GM23338 (cell line): ENCODE results near the gene DPYD. TPM values are rescaled to one million over a fixed set of nuclear protein-coding genes. Genes with fewer than 3 reads are reported as not detected.

Source experiments
- ATAC-seq: fragments of 200-7000 bp; cut with Tn5 transposase; 3 replicates; pipeline ENCODE4 v1.9.1; 2020
- DNase-seq: peaks from one replicate; pipeline ENCODE4 v3.0.0-alpha.2; 2015; ENCODE audit warnings: low spot score
- H2AFZ ChIP-seq: fragments of 200-600 bp; sonication (generic); 2 replicates; pipeline ENCODE4 v1.8.0; 2016; ENCODE audit warnings: antibody characterized with exemption, mild to moderate bottlenecking, moderate library complexity
- H3F3A ChIP-seq: fragments of 200-600 bp; sonication (generic); replicated peaks from 2 replicates; pipeline ENCODE4 v1.8.0; 2017; ENCODE audit warnings: antibody characterized with exemption, mixed run types, low read depth
- H3K27ac ChIP-seq: fragments of 200-600 bp; sonication (generic); 2 replicates; pipeline ENCODE4 v1.6.1; 2016; ENCODE audit warnings: low read depth
- H3K27me3 ChIP-seq: fragments of 200-600 bp; sonication (generic); 2 replicates; pipeline ENCODE4 v1.8.0; 2016; ENCODE audit warnings: mild to moderate bottlenecking, mixed run types, moderate library complexity; ENCODE audit not compliant: insufficient read depth
- H3K36me3 ChIP-seq: fragments of 200-600 bp; sonication (generic); 2 replicates; pipeline ENCODE4 v1.8.0; 2016; ENCODE audit warnings: mild to moderate bottlenecking; ENCODE audit not compliant: insufficient read depth
- H3K4me1 ChIP-seq: fragments of 200-600 bp; sonication (generic); 2 replicates; pipeline ENCODE4 v1.8.0; 2016; ENCODE audit warnings: mild to moderate bottlenecking, moderate library complexity; ENCODE audit not compliant: insufficient read depth
- H3K4me2 ChIP-seq: fragments of 200-600 bp; sonication (generic); 2 replicates; pipeline ENCODE4 v1.7.1; 2017; ENCODE audit warnings: mixed run types
- H3K4me3 ChIP-seq: fragments of 200-600 bp; sonication (generic); 2 replicates; pipeline ENCODE4 v1.6.1; 2016; ENCODE audit warnings: mixed run types
- H3K79me2 ChIP-seq: fragments of 200-600 bp; sonication (generic); replicated peaks from 2 replicates; pipeline ENCODE4 v1.8.0; 2017; ENCODE audit warnings: mild to moderate bottlenecking; ENCODE audit not compliant: insufficient read depth
- H3K9me2 ChIP-seq: fragments of 200-600 bp; sonication (generic); 2 replicates; pipeline ENCODE4 v1.8.0; 2017; ENCODE audit not compliant: insufficient read depth
- H4K20me1 ChIP-seq: fragments of 200-600 bp; sonication (generic); replicated peaks from 2 replicates; pipeline ENCODE4 v1.8.0; 2017; ENCODE audit warnings: mild to moderate bottlenecking; ENCODE audit not compliant: insufficient read depth
- H3K27ac Mint-ChIP-seq: 2 replicates; pipeline ENCODE4 v1.8.0; 2020; ENCODE audit warnings: inconsistent platforms, mild to moderate bottlenecking, moderate library complexity, mixed read lengths
- H3K27me3 Mint-ChIP-seq: 3 replicates; pipeline ENCODE4 v1.8.0; 2022; ENCODE audit warnings: low read depth, mild to moderate bottlenecking, moderate library complexity, mixed read lengths, inconsistent platforms; ENCODE audit not compliant: insufficient read depth, poor library complexity
- H3K36me3 Mint-ChIP-seq: 3 replicates; pipeline ENCODE4 v1.8.0; 2021; ENCODE audit warnings: low read depth, mild to moderate bottlenecking, inconsistent platforms, moderate library complexity, mixed read lengths
- H3K4me1 Mint-ChIP-seq: 3 replicates; pipeline ENCODE4 v1.8.0; 2020; ENCODE audit warnings: mild to moderate bottlenecking, inconsistent platforms, mixed read lengths
- H3K4me3 Mint-ChIP-seq: 3 replicates; pipeline ENCODE4 v1.8.0; 2021; ENCODE audit warnings: moderate library complexity, mild to moderate bottlenecking, inconsistent platforms, mixed read lengths
- H3K9me3 Mint-ChIP-seq: 3 replicates; pipeline ENCODE4 v1.8.0; 2020; ENCODE audit warnings: moderate library complexity, mild to moderate bottlenecking, inconsistent platforms, mixed read lengths
- CREB1 ChIP-seq: fragments of 250-450 bp; sonication (Bioruptor Pico); IDR thresholded peaks from 2 replicates; pipeline ENCODE4 v1.5.0; 2020; ENCODE audit warnings: low read depth, mild to moderate bottlenecking, moderate library complexity
- CTCF ChIP-seq, 2 experiments: fragments of 200-600 bp in 1 of 2; sonication (generic) in 1 of 2; conservative IDR thresholded peaks; 2 replicates each; pipeline versions ENCODE4 v1.5.1 to v1.6.1; 2016 to 2017; ENCODE audit warnings: antibody characterized with exemption in 2 of 2, low read depth in 2 of 2, mild to moderate bottlenecking in 2 of 2, moderate library complexity in 1 of 2
- EZH2 ChIP-seq: fragments of 200-600 bp; sonication (generic); IDR thresholded peaks from one replicate; pipeline ENCODE4 v1.8.0; 2017; ENCODE audit warnings: antibody characterized with exemption, mild to moderate bottlenecking, low read depth; ENCODE audit not compliant: unreplicated experiment
- EZH2phosphoT487 ChIP-seq: fragments of 200-600 bp; sonication (generic); IDR thresholded peaks from one replicate; pipeline ENCODE4 v1.8.1; 2018; ENCODE audit warnings: antibody characterized with exemption; ENCODE audit not compliant: unreplicated experiment
- JUNB ChIP-seq: IDR thresholded peaks from one replicate; pipeline ENCODE4 v1.6.1; 2016; ENCODE audit warnings: antibody characterized with exemption; ENCODE audit not compliant: unreplicated experiment
- NANOG ChIP-seq: IDR thresholded peaks from 2 replicates; pipeline ENCODE4 v1.6.1; 2016; ENCODE audit warnings: antibody characterized with exemption, borderline replicate concordance
- POLR2AphosphoS5 ChIP-seq: IDR thresholded peaks from 2 replicates; pipeline ENCODE4 v1.6.1; 2016; ENCODE audit warnings: antibody characterized with exemption, low read depth
- STAT1 ChIP-seq: IDR thresholded peaks from one replicate; pipeline ENCODE4 v1.6.1; 2016; ENCODE audit warnings: antibody characterized with exemption; ENCODE audit not compliant: unreplicated experiment
- ZNF114 ChIP-seq: fragments of 250-450 bp; sonication (Bioruptor Pico); IDR thresholded peaks from 2 replicates; pipeline ENCODE4 v1.5.0; 2020; ENCODE audit warnings: mild to moderate bottlenecking, moderate library complexity
- ZNF331 ChIP-seq: fragments of 250-450 bp; sonication (Bioruptor Pico); IDR thresholded peaks from 2 replicates; pipeline ENCODE4 v1.5.0; 2020; ENCODE audit warnings: low read depth, mild to moderate bottlenecking, moderate library complexity
- polyA plus RNA-seq: library from polyadenylated mRNA; unstranded; fragments of >200 nt; fragmentation: Nextera tagmentation; extraction: Ambion mirVana; gene quantifications from 2 replicates; pipeline ENCODE4 v1.2.1, GENCODE V29; 2016
- total RNA-seq: library from RNA; depleted of rRNA; stranded (reverse); fragments of >200 nt; shearing (Covaris generic); gene quantifications from 2 replicates; pipeline ENCODE4 v1.2.3, GENCODE V29; 2014
- TF ChIP-seq, protein P1 (sequence below): fragments of 250-450 bp; sonication (Bioruptor Pico); IDR thresholded peaks from 2 replicates; pipeline ENCODE4 v1.5.0; 2020; ENCODE audit warnings: mild to moderate bottlenecking, moderate library complexity
- TF ChIP-seq, protein P2 (sequence below): IDR thresholded peaks from 2 replicates; pipeline ENCODE4 v1.6.1; 2016; ENCODE audit warnings: antibody characterized with exemption
- TF ChIP-seq, protein P3 (sequence below): IDR thresholded peaks from one replicate; pipeline ENCODE4 v1.6.1; 2018; ENCODE audit warnings: antibody characterized with exemption; ENCODE audit not compliant: unreplicated experiment

The DPYD gene
- total and polyA plus RNA-seq, 2 experiments from 2014 or later = 0.50 to 1.6 TPM

DNA sequence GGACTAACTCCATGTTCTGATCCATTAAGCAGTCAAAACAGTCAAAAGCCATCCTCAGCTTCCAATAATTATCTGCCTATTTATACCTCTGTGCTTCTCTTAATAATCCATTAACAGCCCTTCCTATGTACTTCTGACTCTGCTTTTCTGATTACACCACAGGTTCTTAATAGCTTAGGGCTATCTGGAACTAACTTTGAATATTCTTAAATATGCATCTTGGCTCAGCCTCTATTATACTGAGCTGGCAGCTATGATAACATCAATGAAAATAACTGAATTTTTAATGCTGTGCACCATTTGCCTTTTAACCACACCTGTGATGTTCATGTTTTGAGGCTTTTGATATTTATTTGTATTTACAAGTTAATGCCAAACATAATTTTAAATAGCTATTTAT is 175.9 kb downstream of the DPYD start:
- no peaks in the 10 kb centered on the region for H3K36me3 ChIP-seq
- no peak for DNase-seq
- Mint-ChIP-seq H3K4me3 (no peak overlapping the region), H3K36me3 (no peaks in the 10 kb centered on the region), H3K9me3 (no peaks in the 10 kb centered on the region; the same call in 2 of the 3 replicates), H3K27me3 (peaks cover 2% of the 10 kb centered on the region), H3K4me1 (peaks cover 17% of the 10 kb centered on the region), H3K27ac (no peak overlapping the region)
- no peak for ATAC-seq
- peaks cover 10% of the 10 kb centered on the region; the same call in 1 of the 2 replicates for H3K4me1 ChIP-seq
- no peak overlapping the region for H3K4me3 ChIP-seq
- no peak overlapping the region for H3K4me2 ChIP-seq
- no peaks in the 10 kb centered on the region for H3K27me3 ChIP-seq
- no peaks in the 10 kb centered on the region for H3K9me2 ChIP-seq
- TF ChIP-seq NANOG (no peak), POLR2AphosphoS5 (no peak), JUNB (no peak), EZH2phosphoT487 (no peak), STAT1 (no peak), CTCF (conservative IDR thresholded peaks at IDR 0.05; ENCODE audit: low read depth in 2 of 2) (no peak), ZNF331 (CRISPR knock-in tag) (no peak), CREB1 (no peak), EZH2 (no peak), ZNF114 (CRISPR knock-in tag) (no peak)
- TF ChIP-seq, protein P1, sequence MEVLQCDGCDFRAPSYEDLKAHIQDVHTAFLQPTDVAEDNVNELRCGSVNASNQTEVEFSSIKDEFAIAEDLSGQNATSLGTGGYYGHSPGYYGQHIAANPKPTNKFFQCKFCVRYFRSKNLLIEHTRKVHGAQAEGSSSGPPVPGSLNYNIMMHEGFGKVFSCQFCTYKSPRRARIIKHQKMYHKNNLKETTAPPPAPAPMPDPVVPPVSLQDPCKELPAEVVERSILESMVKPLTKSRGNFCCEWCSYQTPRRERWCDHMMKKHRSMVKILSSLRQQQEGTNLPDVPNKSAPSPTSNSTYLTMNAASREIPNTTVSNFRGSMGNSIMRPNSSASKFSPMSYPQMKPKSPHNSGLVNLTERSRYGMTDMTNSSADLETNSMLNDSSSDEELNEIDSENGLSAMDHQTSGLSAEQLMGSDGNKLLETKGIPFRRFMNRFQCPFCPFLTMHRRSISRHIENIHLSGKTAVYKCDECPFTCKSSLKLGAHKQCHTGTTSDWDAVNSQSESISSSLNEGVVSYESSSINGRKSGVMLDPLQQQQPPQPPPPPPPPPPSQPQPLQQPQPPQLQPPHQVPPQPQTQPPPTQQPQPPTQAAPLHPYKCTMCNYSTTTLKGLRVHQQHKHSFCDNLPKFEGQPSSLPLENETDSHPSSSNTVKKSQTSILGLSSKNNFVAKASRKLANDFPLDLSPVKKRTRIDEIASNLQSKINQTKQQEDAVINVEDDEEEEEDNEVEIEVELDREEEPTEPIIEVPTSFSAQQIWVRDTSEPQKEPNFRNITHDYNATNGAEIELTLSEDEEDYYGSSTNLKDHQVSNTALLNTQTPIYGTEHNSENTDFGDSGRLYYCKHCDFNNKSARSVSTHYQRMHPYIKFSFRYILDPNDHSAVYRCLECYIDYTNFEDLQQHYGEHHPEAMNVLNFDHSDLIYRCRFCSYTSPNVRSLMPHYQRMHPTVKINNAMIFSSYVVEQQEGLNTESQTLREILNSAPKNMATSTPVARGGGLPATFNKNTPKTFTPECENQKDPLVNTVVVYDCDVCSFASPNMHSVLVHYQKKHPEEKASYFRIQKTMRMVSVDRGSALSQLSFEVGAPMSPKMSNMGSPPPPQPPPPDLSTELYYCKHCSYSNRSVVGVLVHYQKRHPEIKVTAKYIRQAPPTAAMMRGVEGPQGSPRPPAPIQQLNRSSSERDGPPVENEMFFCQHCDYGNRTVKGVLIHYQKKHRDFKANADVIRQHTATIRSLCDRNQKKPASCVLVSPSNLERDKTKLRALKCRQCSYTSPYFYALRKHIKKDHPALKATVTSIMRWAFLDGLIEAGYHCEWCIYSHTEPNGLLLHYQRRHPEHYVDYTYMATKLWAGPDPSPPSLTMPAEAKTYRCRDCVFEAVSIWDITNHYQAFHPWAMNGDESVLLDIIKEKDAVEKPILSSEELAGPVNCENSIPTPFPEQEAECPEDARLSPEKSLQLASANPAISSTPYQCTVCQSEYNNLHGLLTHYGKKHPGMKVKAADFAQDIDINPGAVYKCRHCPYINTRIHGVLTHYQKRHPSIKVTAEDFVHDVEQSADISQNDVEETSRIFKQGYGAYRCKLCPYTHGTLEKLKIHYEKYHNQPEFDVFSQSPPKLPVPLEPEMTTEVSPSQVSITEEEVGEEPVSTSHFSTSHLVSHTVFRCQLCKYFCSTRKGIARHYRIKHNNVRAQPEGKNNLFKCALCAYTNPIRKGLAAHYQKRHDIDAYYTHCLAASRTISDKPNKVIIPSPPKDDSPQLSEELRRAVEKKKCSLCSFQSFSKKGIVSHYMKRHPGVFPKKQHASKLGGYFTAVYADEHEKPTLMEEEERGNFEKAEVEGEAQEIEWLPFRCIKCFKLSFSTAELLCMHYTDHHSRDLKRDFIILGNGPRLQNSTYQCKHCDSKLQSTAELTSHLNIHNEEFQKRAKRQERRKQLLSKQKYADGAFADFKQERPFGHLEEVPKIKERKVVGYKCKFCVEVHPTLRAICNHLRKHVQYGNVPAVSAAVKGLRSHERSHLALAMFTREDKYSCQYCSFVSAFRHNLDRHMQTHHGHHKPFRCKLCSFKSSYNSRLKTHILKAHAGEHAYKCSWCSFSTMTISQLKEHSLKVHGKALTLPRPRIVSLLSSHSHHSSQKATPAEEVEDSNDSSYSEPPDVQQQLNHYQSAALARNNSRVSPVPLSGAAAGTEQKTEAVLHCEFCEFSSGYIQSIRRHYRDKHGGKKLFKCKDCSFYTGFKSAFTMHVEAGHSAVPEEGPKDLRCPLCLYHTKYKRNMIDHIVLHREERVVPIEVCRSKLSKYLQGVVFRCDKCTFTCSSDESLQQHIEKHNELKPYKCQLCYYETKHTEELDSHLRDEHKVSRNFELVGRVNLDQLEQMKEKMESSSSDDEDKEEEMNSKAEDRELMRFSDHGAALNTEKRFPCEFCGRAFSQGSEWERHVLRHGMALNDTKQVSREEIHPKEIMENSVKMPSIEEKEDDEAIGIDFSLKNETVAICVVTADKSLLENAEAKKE (CRISPR knock-in tag) = no peak
- TF ChIP-seq, protein P2, sequence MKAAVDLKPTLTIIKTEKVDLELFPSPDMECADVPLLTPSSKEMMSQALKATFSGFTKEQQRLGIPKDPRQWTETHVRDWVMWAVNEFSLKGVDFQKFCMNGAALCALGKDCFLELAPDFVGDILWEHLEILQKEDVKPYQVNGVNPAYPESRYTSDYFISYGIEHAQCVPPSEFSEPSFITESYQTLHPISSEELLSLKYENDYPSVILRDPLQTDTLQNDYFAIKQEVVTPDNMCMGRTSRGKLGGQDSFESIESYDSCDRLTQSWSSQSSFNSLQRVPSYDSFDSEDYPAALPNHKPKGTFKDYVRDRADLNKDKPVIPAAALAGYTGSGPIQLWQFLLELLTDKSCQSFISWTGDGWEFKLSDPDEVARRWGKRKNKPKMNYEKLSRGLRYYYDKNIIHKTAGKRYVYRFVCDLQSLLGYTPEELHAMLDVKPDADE = no peak
- TF ChIP-seq, protein P3, sequence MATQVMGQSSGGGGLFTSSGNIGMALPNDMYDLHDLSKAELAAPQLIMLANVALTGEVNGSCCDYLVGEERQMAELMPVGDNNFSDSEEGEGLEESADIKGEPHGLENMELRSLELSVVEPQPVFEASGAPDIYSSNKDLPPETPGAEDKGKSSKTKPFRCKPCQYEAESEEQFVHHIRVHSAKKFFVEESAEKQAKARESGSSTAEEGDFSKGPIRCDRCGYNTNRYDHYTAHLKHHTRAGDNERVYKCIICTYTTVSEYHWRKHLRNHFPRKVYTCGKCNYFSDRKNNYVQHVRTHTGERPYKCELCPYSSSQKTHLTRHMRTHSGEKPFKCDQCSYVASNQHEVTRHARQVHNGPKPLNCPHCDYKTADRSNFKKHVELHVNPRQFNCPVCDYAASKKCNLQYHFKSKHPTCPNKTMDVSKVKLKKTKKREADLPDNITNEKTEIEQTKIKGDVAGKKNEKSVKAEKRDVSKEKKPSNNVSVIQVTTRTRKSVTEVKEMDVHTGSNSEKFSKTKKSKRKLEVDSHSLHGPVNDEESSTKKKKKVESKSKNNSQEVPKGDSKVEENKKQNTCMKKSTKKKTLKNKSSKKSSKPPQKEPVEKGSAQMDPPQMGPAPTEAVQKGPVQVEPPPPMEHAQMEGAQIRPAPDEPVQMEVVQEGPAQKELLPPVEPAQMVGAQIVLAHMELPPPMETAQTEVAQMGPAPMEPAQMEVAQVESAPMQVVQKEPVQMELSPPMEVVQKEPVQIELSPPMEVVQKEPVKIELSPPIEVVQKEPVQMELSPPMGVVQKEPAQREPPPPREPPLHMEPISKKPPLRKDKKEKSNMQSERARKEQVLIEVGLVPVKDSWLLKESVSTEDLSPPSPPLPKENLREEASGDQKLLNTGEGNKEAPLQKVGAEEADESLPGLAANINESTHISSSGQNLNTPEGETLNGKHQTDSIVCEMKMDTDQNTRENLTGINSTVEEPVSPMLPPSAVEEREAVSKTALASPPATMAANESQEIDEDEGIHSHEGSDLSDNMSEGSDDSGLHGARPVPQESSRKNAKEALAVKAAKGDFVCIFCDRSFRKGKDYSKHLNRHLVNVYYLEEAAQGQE = no peak
- H3F3A ChIP-seq = no peaks in the 10 kb centered on the region
- no peaks in the 10 kb centered on the region for H4K20me1 ChIP-seq
- no peaks in the 10 kb centered on the region for H3K79me2 ChIP-seq
- H3K27ac ChIP-seq = no peak overlapping the region
- H2AFZ ChIP-seq = no peak overlapping the region
